ENCODE data around the gene ECHS1. TPM values are rescaled to one million over a fixed set of nuclear protein-coding genes. Genes with fewer than 3 reads are reported as not detected.

The ECHS1 gene
- polyA plus RNA-seq, 1 of the 3 experiments (the other 2 are of a cell fraction) = 97.8 TPM

DNA sequence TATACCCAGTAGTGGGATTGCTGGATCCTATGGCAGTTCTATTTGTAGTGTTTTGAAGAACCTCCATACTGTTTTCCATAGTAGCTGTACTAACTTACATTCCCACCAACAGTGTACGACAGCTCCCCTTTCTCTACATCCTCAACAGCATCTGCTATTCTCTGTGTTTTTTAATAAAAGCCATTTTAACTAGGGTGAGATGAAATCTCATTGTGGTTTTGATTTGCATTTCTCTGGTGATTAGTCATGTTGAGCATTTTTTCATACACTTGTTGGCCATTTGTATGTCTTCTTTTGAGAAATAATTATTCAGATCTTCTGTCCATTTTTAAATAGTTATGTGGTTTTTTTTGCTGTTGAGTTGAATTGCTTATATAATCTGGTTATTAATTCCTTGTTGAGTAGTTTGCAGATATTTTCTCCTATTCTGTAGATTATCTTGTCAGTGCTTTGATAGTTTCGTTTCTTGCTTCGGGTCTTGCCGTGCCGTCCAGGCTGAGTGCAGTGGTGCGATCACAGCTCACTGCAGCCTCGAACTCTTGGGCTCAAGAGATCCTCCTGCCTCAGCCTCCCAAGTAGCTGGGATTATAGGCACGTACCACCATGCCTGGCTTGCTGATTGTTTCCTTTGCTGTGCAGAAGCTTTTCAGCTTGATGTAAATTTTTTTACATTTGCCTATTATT is 32.8 kb upstream of the ECHS1 start:
- H3K4me2 ChIP-seq = peak overlapping the region; percentile 26; the same call in 1 of the 2 replicates
- H3K4me1 ChIP-seq (ENCODE audit: control insufficient read depth in 1 of 2, insufficient read depth in 2 of 2, low read depth in 1 of 2, low read length in 1 of 2) = peaks cover 0 to 12% of the 10 kb centered on the region in 2 experiments; a peak in 2 of 4 replicates
- no peaks in the 10 kb centered on the region for H3K9me2 ChIP-seq
- H2AFZ ChIP-seq (ENCODE audit: low read depth) = no peak overlapping the region
- H3K27ac ChIP-seq (ENCODE audit: low read depth in 2 of 2, low read length in 1 of 2) = peak overlapping the region in 1 of 2 experiments; percentile 60; a peak in 2 of 4 replicates
- peaks cover 18% of the 10 kb centered on the region for H3F3A ChIP-seq (replicated peaks; ENCODE audit: insufficient read depth)
- H3K79me2 ChIP-seq (ENCODE audit: insufficient read depth) = peaks cover 51% of the 10 kb centered on the region
- TF ChIP-seq SIN3A (IDR thresholded peaks at IDR 0.05; ENCODE audit: borderline replicate concordance, low read depth, low read length) (no peak), CTCF (IDR thresholded peaks at IDR 0.05) (no peak), EZH2phosphoT487 (IDR thresholded peaks at IDR 0.05; ENCODE audit: borderline replicate concordance, low read depth) (no peak), CHD2 (IDR thresholded peaks at IDR 0.05; ENCODE audit: low read length, partially characterized antibody) (no peak), FOSL2 (IDR thresholded peaks at IDR 0.05; ENCODE audit: borderline replicate concordance, low read depth) (peak; percentile 45; the same call in 1 of the 2 replicates), RAD21 (IDR thresholded peaks at IDR 0.05; ENCODE audit: low read length) (no peak), RXRA (IDR thresholded peaks at IDR 0.05; ENCODE audit: borderline replicate concordance, low read depth) (no peak), ELF1 (IDR thresholded peaks at IDR 0.05) (no peak), NRF1 (IDR thresholded peaks at IDR 0.05; ENCODE audit: low read depth, low read length) (no peak), FOXJ3 (CRISPR knock-in tag; IDR thresholded peaks at IDR 0.05) (no peak), RFX5 (IDR thresholded peaks at IDR 0.05; ENCODE audit: low read length) (no peak), MXI1 (IDR thresholded peaks at IDR 0.05; ENCODE audit: low read depth, low read length) (no peak), RCOR1 (IDR thresholded peaks at IDR 0.05; ENCODE audit: low read length) (no peak), USF2 (IDR thresholded peaks at IDR 0.05; ENCODE audit: borderline replicate concordance, low read depth, low read length) (no peak), EP300 (IDR thresholded peaks at IDR 0.05; ENCODE audit: borderline replicate concordance in 1 of 2, low read depth in 1 of 2, low read length in 1 of 2) (peak in 1 of 2 experiments; percentile 36; a peak in 1 of 4 replicates), JUND (IDR thresholded peaks at IDR 0.05) (peak; percentile 34; the same call in 1 of the 2 replicates), NFIC (IDR thresholded peaks at IDR 0.05; ENCODE audit: borderline replicate concordance) (no peak), YY1 (IDR thresholded peaks at IDR 0.05; ENCODE audit: low read depth) (no peak), ZBTB33 (IDR thresholded peaks at IDR 0.05; ENCODE audit: borderline replicate concordance, low read depth) (no peak), POLR2AphosphoS5 (IDR thresholded peaks at IDR 0.05; ENCODE audit: low read depth, low read length) (no peak), FOXM1 (IDR thresholded peaks at IDR 0.05; ENCODE audit: low read depth) (no peak), SMC3 (IDR thresholded peaks at IDR 0.05; ENCODE audit: low read depth, low read length) (no peak), USF1 (IDR thresholded peaks at IDR 0.05; ENCODE audit: borderline replicate concordance, low read depth) (no peak), MEF2A (IDR thresholded peaks at IDR 0.05; ENCODE audit: borderline replicate concordance, low read depth) (no peak)
- TF ChIP-seq, protein P1, sequence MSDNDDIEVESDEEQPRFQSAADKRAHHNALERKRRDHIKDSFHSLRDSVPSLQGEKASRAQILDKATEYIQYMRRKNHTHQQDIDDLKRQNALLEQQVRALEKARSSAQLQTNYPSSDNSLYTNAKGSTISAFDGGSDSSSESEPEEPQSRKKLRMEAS (IDR thresholded peaks at IDR 0.05; ENCODE audit: low read depth) = no peak
- TF ChIP-seq, protein P2, sequence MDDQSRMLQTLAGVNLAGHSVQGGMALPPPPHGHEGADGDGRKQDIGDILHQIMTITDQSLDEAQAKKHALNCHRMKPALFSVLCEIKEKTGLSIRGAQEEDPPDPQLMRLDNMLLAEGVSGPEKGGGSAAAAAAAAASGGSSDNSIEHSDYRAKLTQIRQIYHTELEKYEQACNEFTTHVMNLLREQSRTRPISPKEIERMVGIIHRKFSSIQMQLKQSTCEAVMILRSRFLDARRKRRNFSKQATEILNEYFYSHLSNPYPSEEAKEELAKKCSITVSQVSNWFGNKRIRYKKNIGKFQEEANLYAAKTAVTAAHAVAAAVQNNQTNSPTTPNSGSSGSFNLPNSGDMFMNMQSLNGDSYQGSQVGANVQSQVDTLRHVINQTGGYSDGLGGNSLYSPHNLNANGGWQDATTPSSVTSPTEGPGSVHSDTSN (IDR thresholded peaks at IDR 0.05) = 0 out of 2 replicates have a peak, but pooled peaks have one; percentile 5
- DNase-seq = no peak
- no peak overlapping the region for H3K4me3 ChIP-seq (ENCODE audit: low read depth in 2 of 2, low read length in 1 of 2)
- peaks cover 8% of the 10 kb centered on the region; the same call in 1 of the 2 replicates for H3K9me3 ChIP-seq
- peaks cover 13% of the 10 kb centered on the region; the same call in 1 of the 2 replicates for H4K20me1 ChIP-seq (ENCODE audit: insufficient read depth)
- peaks cover 52 to 57% of the 10 kb centered on the region in 2 experiments for H3K36me3 ChIP-seq (replicated peaks in 1 of 2; ENCODE audit: control insufficient read depth in 1 of 2, insufficient read depth in 2 of 2, low read length in 1 of 2)
- WGBS (ENCODE audit: low lambda C conversion rate) = 97% methylated on average over 8 of the region's 8 CpGs
- no peak overlapping the region for H3K9ac ChIP-seq
- ChIA-PET CTCF (no interaction called here), POLR2A (no interaction called here)
- H3K27me3 ChIP-seq (ENCODE audit: insufficient read depth) = no peaks in the 10 kb centered on the region
